CD4-positive, alpha-beta T cell treated with Interleukin-12 subunit alpha and Interleukin-12 subunit beta, for 1 hour (primary cell): ENCODE data around the gene CTU1.

Experiments used
- DNase-seq: peaks from one replicate; pipeline ENCODE4 v3.0.0-alpha.2; 2020

Gene CTU1

GRCh38 chr19:51081476-51081875 is 26.7 kb downstream of the CTU1 start:
- DNase-seq: no peak

- DNase-seq: no peak
These were observed 28.6 kb downstream of the CTU1 start for GRCh38 chr19:51079481-51080110.

- DNase-seq: no peak
These were observed 29.5 kb downstream of the CTU1 start for GRCh38 chr19:51078731-51079130.

- no peak for DNase-seq
These were observed 30.1 kb downstream of the CTU1 start for GRCh38 chr19:51078104-51078503.

- DNase-seq: no peak
These were observed 31.5 kb downstream of the CTU1 start for GRCh38 chr19:51076631-51077213.

GRCh38 chr19:51075998-51076397 is 32.2 kb downstream of the CTU1 start:
- DNase-seq: no peak

GRCh38 chr19:51071095-51071405 is 37.2 kb downstream of the CTU1 start:
- DNase-seq: no peak

GRCh38 chr19:51070334-51071094 is 37.7 kb downstream of the CTU1 start:
- DNase-seq: no peak

GRCh38 chr19:51066393-51067186 is 41.6 kb downstream of the CTU1 start:
- no peak for DNase-seq

- DNase-seq: no peak
These were observed 42.8 kb downstream of the CTU1 start for GRCh38 chr19:51065221-51065960.

GRCh38 chr19:51064534-51065220 is 43.5 kb downstream of the CTU1 start, which contains the start of gene KLK13:
Gene KLK13, minus strand, starts transcription at chr19:51065092. Its CDS starts 25 bp downstream, at chr19:51065067.
- DNase-seq: no peak

- no peak for DNase-seq
These were observed 44.5 kb downstream of the CTU1 start for GRCh38 chr19:51063664-51064063.

- DNase-seq: no peak
These were observed 47.2 kb downstream of the CTU1 start for GRCh38 chr19:51060973-51061372.

GRCh38 chr19:51060336-51060735 is 47.9 kb downstream of the CTU1 start:
- DNase-seq: no peak

GRCh38 chr19:51059715-51060114 is 48.5 kb downstream of the CTU1 start:
- DNase-seq: no peak

GRCh38 chr19:51055866-51056265 is 52.3 kb downstream of the CTU1 start:
- DNase-seq: no peak
